B cell (primary cell): ENCODE measurements around the gene APOLD1. TPM values are rescaled to one million over a fixed set of nuclear protein-coding genes. Genes with fewer than 3 reads are reported as not detected.

Experiments used
- ATAC-seq: fragments of 200-7000 bp; cut with Tn5 transposase; one replicate; pipeline ENCODE4 v1.10.0; 2021; ENCODE audit warnings: low read depth, mild to moderate bottlenecking, moderate number of reproducible peaks, moderate library complexity
- CTCF ChIA-PET: fragments of 350-600 bp; sonication (Branson Sonifier 250); formaldehyde crosslinking; loops from one replicate; lab custom pipeline; 2021; ENCODE audit warnings: antibody characterized with exemption, inconsistent platforms; lab: Charles Lee
- POLR2A ChIA-PET: fragments of 350-600 bp; sonication (Branson Sonifier 250); formaldehyde crosslinking; loops from one replicate; lab custom pipeline; 2021; ENCODE audit warnings: antibody characterized with exemption; lab: Charles Lee
- DNase-seq: peaks from one replicate; pipeline ENCODE4 v3.0.0; 2013
- H2AFZ ChIP-seq: 2 replicates; pipeline ENCODE4 v1.6.1; 2012; ENCODE audit warnings: mild to moderate bottlenecking, low read depth, low read length; ENCODE audit not compliant: insufficient read depth, poor library complexity, severe bottlenecking
- H3K27ac ChIP-seq, 2 donors: 1 replicate in 1 of 2; 2 replicates in 1 of 2; pipeline ENCODE4 v1.5.1; 2012 to 2013; ENCODE audit warnings: low read length in 2 of 2, mild to moderate bottlenecking in 2 of 2, moderate library complexity in 1 of 2
- H3K27me3 ChIP-seq, 4 experiments: fragments of 200-600 bp in 1 of 4; sonication (generic) in 1 of 4; replicated peaks in 1 of 4; 1 replicate in 2 of 4; 2 replicates in 2 of 4; pipeline versions ENCODE4 v1.6.1 to v1.7.0; 2013 to 2016; ENCODE audit warnings: low read length in 3 of 4, mild to moderate bottlenecking in 2 of 4, mixed read lengths in 1 of 4, moderate library complexity in 1 of 4; ENCODE audit not compliant: insufficient read depth in 4 of 4, control insufficient read depth in 3 of 4; ENCODE audit errors: control extremely low read depth in 1 of 4
- H3K36me3 ChIP-seq, 2 experiments: replicated peaks in 1 of 2; 1 replicate in 1 of 2; 2 replicates in 1 of 2; pipeline versions ENCODE4 v1.6.1 to v1.7.1; 2013; ENCODE audit warnings: low read length in 1 of 2; ENCODE audit not compliant: insufficient read depth in 2 of 2, control insufficient read depth in 1 of 2; ENCODE audit errors: control extremely low read depth in 1 of 2, extremely low read depth in 1 of 2
- H3K4me1 ChIP-seq, 2 donors: fragments of 200-600 bp in 1 of 2; sonication (generic) in 1 of 2; 1 replicate in 1 of 2; 2 replicates in 1 of 2; pipeline versions ENCODE4 v1.5.1 to v1.6.1; 2013 to 2017; ENCODE audit warnings: low read length in 2 of 2; ENCODE audit not compliant: control insufficient read depth in 2 of 2, insufficient read depth in 2 of 2
- H3K4me2 ChIP-seq: replicated peaks from 2 replicates; pipeline ENCODE3; 2012; ENCODE audit warnings: mild to moderate bottlenecking, low read depth, low read length; ENCODE audit not compliant: poor library complexity, severe bottlenecking
- H3K4me3 ChIP-seq, 5 experiments: fragments of 200-600 bp in 1 of 5; sonication (generic) in 1 of 5; 1 replicate in 3 of 5; 2 replicates in 2 of 5; pipeline versions ENCODE4 v1.5.1 to v1.7.0; 2011 to 2016; ENCODE audit warnings: low read length in 4 of 5, mild to moderate bottlenecking in 4 of 5, low read depth in 2 of 5, control low read depth in 1 of 5, moderate library complexity in 1 of 5; ENCODE audit not compliant: insufficient read depth in 1 of 5; ENCODE audit errors: control extremely low read depth in 1 of 5, extremely low read depth in 1 of 5
- H3K79me2 ChIP-seq: fragments of 200-600 bp; sonication (generic); one replicate; pipeline ENCODE4 v1.6.0; 2016; ENCODE audit warnings: low read length; ENCODE audit not compliant: control insufficient read depth, insufficient read depth
- H3K9ac ChIP-seq: fragments of 200-600 bp; sonication (generic); 2 replicates; pipeline ENCODE4 v1.6.1; 2017; ENCODE audit warnings: mild to moderate bottlenecking, low read length, moderate library complexity
- H3K9me3 ChIP-seq, 3 donors: one replicate each; pipeline versions ENCODE4 v1.6.1 to v1.7.1; 2013; ENCODE audit warnings: low read length in 2 of 3; ENCODE audit not compliant: control insufficient read depth in 2 of 3, insufficient read depth in 1 of 3; ENCODE audit errors: control extremely low read depth in 1 of 3
- H4K20me1 ChIP-seq: 2 replicates; pipeline ENCODE4 v1.6.0; 2012; ENCODE audit warnings: mild to moderate bottlenecking, low read length; ENCODE audit not compliant: insufficient read depth, control insufficient read depth, poor library complexity, severe bottlenecking
- H3K27ac Mint-ChIP-seq: one replicate; pipeline ENCODE4 v1.8.0; 2021; ENCODE audit warnings: mixed read lengths
- H3K27me3 Mint-ChIP-seq: one replicate; pipeline ENCODE4 v1.8.0; 2021; ENCODE audit warnings: mixed read lengths
- H3K4me1 Mint-ChIP-seq: one replicate; pipeline ENCODE4 v1.8.0; 2021; ENCODE audit warnings: mixed read lengths
- H3K4me3 Mint-ChIP-seq: one replicate; pipeline ENCODE4 v1.8.0; 2021; ENCODE audit warnings: mixed read lengths
- H3K9me3 Mint-ChIP-seq: one replicate; pipeline ENCODE4 v1.8.0; 2022; ENCODE audit warnings: mixed read lengths; ENCODE audit not compliant: insufficient read depth
- EZH2 ChIP-seq: IDR thresholded peaks from 2 replicates; pipeline ENCODE4 v1.6.1; 2012; ENCODE audit warnings: borderline replicate concordance, low read depth, mild to moderate bottlenecking, moderate library complexity, low read length; ENCODE audit not compliant: insufficient read depth, poor library complexity, severe bottlenecking
- WGBS: methylation state at CpG from one replicate; pipeline ENCODE4 v1.1.5; 2013; ENCODE audit warnings: missing lambda C conversion rate; ENCODE audit not compliant: insufficient coverage; 5-methylcytosine and 5-hydroxymethylcytosine counted together
- intact Hi-C: fragments of 100-400 bp; cut with micrococcal nuclease; formaldehyde crosslinking; loops from one replicate; pipeline ENCODE4 v1.10.0; 2022
- polyA plus RNA-seq: library from polyadenylated mRNA; depleted of rRNA; stranded (reverse); fragments of >200 nt; gene quantifications from 2 replicates; pipeline ENCODE4 v1.2.3, GENCODE V29; 2012
- total RNA-seq, 2 donors: library from RNA; stranded (reverse); fragments of 120-200 nt in 1 of 2; gene quantifications; 1 replicate in 1 of 2; 2 replicates in 1 of 2; pipeline versions ENCODE4 v1.2.3 to v1.2.4, GENCODE V29; 2013 to 2022
- TF ChIP-seq, protein P1 (sequence below): fragments of 200-600 bp; IDR thresholded peaks from one replicate; pipeline ENCODE4 v1.8.0; 2022; ENCODE audit warnings: antibody characterized with exemption, mild to moderate bottlenecking

Gene APOLD1
- total and polyA plus RNA-seq, 2 donors (not counting 1 experiment from before 2014, with no cell fraction given), result 1.5 to 4.7 TPM

DNA sequence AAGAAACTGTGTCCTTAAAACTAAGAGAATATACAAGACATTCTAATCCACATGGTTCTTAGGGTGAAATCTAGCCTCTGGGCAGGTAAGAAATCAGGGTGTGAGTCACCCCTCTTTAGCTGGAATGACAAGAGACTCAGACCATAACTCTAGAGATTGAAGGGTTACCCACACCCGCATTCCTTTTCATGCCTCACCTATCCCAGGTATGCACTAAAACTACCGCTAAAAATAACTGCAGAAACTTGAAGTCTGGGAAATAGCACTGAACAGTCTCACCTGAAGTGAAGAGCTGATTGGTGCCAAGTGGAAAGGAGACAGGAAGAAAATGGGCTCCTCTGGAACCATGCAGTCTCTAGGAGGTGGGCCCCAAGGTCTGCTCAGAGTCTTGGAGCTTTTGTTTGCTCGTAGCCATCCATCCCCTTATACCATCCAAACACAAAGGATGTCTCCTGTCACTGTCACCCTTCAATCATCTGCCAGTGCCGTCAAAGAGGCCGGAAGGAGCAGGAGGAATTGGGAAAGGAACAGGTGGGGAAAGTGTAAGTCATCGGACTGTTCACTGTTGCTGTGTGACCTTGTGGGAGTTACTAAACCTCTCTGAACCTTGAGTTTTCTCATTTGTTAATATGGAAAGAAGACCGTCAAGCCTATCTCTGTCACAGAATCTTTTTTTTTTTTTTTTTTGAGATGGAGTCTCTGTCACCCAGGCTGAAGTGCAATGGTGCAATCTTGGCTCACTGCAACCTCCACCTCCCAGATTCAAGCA lies 50.1 kb downstream of the APOLD1 start:
- Histone ChIP-seq H3K4me3 (no peak overlapping the region), H4K20me1 (no peaks in the 10 kb centered on the region), H3K4me2 (no peak overlapping the region), H3K27ac (no peak overlapping the region), H3K79me2 (no peaks in the 10 kb centered on the region), H3K4me1 (peaks cover 0 to 4% of the 10 kb centered on the region in 2 donors), H2AFZ (no peak overlapping the region), H3K27me3 (no peaks in the 10 kb centered on the region), H3K9ac (no peak overlapping the region), H3K9me3 (peaks cover 0 to 3% (median 0%) of the 10 kb centered on the region in 3 donors), H3K36me3 (peaks cover 6 to 27% of the 10 kb centered on the region in 2 experiments)
- POLR2A ChIA-PET, result no interaction called here
- Mint-ChIP-seq H3K9me3 (no peaks in the 10 kb centered on the region), H3K4me3 (no peak overlapping the region), H3K4me1 (peaks cover 5% of the 10 kb centered on the region), H3K27me3 (no peaks in the 10 kb centered on the region), H3K27ac (no peak overlapping the region)
- no peak for TF ChIP-seq EZH2
- TF ChIP-seq, protein P1, sequence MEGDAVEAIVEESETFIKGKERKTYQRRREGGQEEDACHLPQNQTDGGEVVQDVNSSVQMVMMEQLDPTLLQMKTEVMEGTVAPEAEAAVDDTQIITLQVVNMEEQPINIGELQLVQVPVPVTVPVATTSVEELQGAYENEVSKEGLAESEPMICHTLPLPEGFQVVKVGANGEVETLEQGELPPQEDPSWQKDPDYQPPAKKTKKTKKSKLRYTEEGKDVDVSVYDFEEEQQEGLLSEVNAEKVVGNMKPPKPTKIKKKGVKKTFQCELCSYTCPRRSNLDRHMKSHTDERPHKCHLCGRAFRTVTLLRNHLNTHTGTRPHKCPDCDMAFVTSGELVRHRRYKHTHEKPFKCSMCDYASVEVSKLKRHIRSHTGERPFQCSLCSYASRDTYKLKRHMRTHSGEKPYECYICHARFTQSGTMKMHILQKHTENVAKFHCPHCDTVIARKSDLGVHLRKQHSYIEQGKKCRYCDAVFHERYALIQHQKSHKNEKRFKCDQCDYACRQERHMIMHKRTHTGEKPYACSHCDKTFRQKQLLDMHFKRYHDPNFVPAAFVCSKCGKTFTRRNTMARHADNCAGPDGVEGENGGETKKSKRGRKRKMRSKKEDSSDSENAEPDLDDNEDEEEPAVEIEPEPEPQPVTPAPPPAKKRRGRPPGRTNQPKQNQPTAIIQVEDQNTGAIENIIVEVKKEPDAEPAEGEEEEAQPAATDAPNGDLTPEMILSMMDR, result no peak
- no peak for DNase-seq
- intact Hi-C loops, result no loop called here
- 100% methylated on average over 2 of the region's 7 CpGs for WGBS
- CTCF ChIA-PET, result interaction anchor here (1.1 to 1.5 kb wide), 2 partner anchors 18 to 42 kb away, joined by 3 to 4 read pairs; no protein-coding TSS in a partner anchor
- no peak for ATAC-seq

DNA sequence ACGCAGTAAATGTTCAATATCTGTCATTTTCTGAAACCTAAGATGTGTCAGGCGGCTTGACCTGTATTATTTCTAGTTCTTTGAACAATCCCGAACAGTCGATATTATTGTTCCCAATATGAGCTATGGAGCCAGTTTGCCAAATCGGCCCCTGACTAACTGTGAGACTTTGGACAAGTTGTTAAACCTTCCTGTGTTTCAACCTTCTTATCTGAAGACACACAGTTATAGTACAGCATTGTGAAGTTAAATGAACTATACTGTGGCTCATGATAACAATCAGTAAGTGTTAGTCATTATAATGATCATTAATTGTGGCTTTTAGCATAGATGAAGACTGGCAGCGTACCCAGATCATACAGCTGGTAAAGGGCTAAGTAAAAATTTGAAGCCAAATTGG lies 51.1 kb downstream of the APOLD1 start:
- DNase-seq (no peak), ATAC-seq (no peak)
- Mint-ChIP-seq H3K4me1 (peaks cover 5% of the 10 kb centered on the region), H3K27ac (no peak overlapping the region), H3K27me3 (no peaks in the 10 kb centered on the region), H3K9me3 (no peaks in the 10 kb centered on the region), H3K4me3 (no peak overlapping the region)
- intact Hi-C loops, result no loop called here
- 100% methylated on average over 4 of the region's 6 CpGs for WGBS
- CTCF ChIA-PET, result interaction anchor here (0.6 to 2.7 kb wide), 13 partner anchors 9 to 485 kb away, joined by 3 to 28 read pairs (median 4); partner anchors contain the start of gene DDX47
- TF ChIP-seq, protein P1, result no peak
- TF ChIP-seq EZH2, result no peak
- H3K4me2 ChIP-seq, result no peak overlapping the region
- H2AFZ ChIP-seq, result no peak overlapping the region
- no peak overlapping the region for H3K27ac ChIP-seq
- no peak overlapping the region for H3K4me3 ChIP-seq
- no peaks in the 10 kb centered on the region for H3K79me2 ChIP-seq
- H3K27me3 ChIP-seq, result no peaks in the 10 kb centered on the region
- POLR2A ChIA-PET, result interaction anchor here (1.4 kb wide), 1 partner anchor 50 kb away, joined by 9 read pairs; no protein-coding TSS in a partner anchor
- peaks cover 6 to 23% of the 10 kb centered on the region in 2 experiments for H3K36me3 ChIP-seq
- no peak overlapping the region for H3K9ac ChIP-seq
- peaks cover 0 to 4% of the 10 kb centered on the region in 2 donors for H3K4me1 ChIP-seq
- H4K20me1 ChIP-seq, result no peaks in the 10 kb centered on the region
- H3K9me3 ChIP-seq, result peaks cover 0 to 3% (median 0%) of the 10 kb centered on the region in 3 donors
